HL-60 (cell line): ENCODE results near the gene ZNF74.

ENCODE experiments used
- TF ChIP-seq, protein P1 (sequence below): IDR thresholded peaks from one replicate; pipeline ENCODE4 v1.5.1; 2011; ENCODE audit warnings: low read length, control low read depth, inconsistent platforms; ENCODE audit not compliant: insufficient read depth
- TF ChIP-seq, protein P2 (sequence below): IDR thresholded peaks from 2 replicates; pipeline ENCODE4 v1.6.1; 2012; ENCODE audit warnings: low read depth; ENCODE audit not compliant: insufficient replicate concordance

DNA sequence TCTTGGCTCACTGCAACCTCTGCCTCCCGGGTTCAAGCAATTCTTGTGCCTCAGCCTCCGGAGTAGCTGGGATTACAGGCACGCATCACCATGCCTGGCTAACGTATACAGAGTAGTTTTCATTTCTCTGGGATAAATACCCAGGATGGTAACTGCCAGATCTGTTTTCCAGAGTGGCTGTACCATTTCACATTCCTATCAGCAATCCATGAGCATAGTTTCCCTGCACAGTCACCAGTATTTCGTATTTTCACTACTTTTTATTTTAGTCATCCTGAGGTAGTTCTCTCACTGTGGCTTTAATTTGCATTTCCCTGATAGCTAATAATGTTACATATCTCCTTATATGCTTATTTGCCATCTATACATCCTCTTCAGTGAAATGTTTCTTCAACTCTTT lies 54.7 kb downstream of the ZNF74 start:
- TF ChIP-seq, protein P1, sequence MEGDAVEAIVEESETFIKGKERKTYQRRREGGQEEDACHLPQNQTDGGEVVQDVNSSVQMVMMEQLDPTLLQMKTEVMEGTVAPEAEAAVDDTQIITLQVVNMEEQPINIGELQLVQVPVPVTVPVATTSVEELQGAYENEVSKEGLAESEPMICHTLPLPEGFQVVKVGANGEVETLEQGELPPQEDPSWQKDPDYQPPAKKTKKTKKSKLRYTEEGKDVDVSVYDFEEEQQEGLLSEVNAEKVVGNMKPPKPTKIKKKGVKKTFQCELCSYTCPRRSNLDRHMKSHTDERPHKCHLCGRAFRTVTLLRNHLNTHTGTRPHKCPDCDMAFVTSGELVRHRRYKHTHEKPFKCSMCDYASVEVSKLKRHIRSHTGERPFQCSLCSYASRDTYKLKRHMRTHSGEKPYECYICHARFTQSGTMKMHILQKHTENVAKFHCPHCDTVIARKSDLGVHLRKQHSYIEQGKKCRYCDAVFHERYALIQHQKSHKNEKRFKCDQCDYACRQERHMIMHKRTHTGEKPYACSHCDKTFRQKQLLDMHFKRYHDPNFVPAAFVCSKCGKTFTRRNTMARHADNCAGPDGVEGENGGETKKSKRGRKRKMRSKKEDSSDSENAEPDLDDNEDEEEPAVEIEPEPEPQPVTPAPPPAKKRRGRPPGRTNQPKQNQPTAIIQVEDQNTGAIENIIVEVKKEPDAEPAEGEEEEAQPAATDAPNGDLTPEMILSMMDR = no peak
- TF ChIP-seq, protein P2, sequence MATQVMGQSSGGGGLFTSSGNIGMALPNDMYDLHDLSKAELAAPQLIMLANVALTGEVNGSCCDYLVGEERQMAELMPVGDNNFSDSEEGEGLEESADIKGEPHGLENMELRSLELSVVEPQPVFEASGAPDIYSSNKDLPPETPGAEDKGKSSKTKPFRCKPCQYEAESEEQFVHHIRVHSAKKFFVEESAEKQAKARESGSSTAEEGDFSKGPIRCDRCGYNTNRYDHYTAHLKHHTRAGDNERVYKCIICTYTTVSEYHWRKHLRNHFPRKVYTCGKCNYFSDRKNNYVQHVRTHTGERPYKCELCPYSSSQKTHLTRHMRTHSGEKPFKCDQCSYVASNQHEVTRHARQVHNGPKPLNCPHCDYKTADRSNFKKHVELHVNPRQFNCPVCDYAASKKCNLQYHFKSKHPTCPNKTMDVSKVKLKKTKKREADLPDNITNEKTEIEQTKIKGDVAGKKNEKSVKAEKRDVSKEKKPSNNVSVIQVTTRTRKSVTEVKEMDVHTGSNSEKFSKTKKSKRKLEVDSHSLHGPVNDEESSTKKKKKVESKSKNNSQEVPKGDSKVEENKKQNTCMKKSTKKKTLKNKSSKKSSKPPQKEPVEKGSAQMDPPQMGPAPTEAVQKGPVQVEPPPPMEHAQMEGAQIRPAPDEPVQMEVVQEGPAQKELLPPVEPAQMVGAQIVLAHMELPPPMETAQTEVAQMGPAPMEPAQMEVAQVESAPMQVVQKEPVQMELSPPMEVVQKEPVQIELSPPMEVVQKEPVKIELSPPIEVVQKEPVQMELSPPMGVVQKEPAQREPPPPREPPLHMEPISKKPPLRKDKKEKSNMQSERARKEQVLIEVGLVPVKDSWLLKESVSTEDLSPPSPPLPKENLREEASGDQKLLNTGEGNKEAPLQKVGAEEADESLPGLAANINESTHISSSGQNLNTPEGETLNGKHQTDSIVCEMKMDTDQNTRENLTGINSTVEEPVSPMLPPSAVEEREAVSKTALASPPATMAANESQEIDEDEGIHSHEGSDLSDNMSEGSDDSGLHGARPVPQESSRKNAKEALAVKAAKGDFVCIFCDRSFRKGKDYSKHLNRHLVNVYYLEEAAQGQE = no peak
